D341Med (cell line): Measurements from ENCODE around the gene TRIM6.
A peak's percentile ranks its signal among the peaks of the same experiment; 100 is the strongest.
"Not testable (repeated sequence)": the region's sequence is repeated elsewhere in the genome, so short reads cannot be mapped to it uniquely, and the experiment has no call there.

Source experiments
- DNase-seq: peaks from one replicate; pipeline ENCODE4 v3.0.0; 2012; ENCODE audit warnings: low spot score

TRIM6 gene

GRCh38 chr11:5596607-5597201 lies at the start of gene TRIM6:
TSS of gene TRIM6 (plus strand) at chr11:5596637. CDS start at chr11:5596898, 261 bp downstream.
- DNase-seq, result no peak

- no peak for DNase-seq
Observed at GRCh38 chr11:5547982-5548381, 48.5 kb upstream of the TRIM6 start.

- no peak for DNase-seq
Observed at GRCh38 chr11:5548440-5548839, 48.0 kb upstream of the TRIM6 start, which contains the start of gene OR52H1. TSS of gene OR52H1 (minus strand) at chr11:5548540. CDS start at chr11:5545505, 3,035 bp downstream.

GRCh38 chr11:5550440-5551095 lies 45.9 kb upstream of the TRIM6 start:
- no peak for DNase-seq

GRCh38 chr11:5553343-5553742 lies 43.1 kb upstream of the TRIM6 start:
- no peak for DNase-seq

GRCh38 chr11:5556596-5557188 lies 39.7 kb upstream of the TRIM6 start:
- no peak for DNase-seq

- DNase-seq, result no peak
Observed at GRCh38 chr11:5557751-5558150, 38.7 kb upstream of the TRIM6 start.

GRCh38 chr11:5564259-5565019 lies 32.0 kb upstream of the TRIM6 start:
- no peak for DNase-seq

GRCh38 chr11:5574654-5575053 lies 21.8 kb upstream of the TRIM6 start:
- no peak for DNase-seq

- DNase-seq, result no peak
Observed at GRCh38 chr11:5575152-5575551, 21.3 kb upstream of the TRIM6 start.

GRCh38 chr11:5577101-5577500 lies 19.3 kb upstream of the TRIM6 start:
- DNase-seq, result no peak

- no peak for DNase-seq
Observed at GRCh38 chr11:5580577-5580976, 15.9 kb upstream of the TRIM6 start, which contains the start of gene OR52B6. TSS of gene OR52B6 (plus strand) at chr11:5580877. CDS start at chr11:5580877, 0 bp downstream.

- no peak for DNase-seq
Observed at GRCh38 chr11:5581014-5581413, 15.4 kb upstream of the TRIM6 start.

- not testable (repeated sequence) for DNase-seq
Observed at GRCh38 chr11:5584458-5584857, 12.0 kb upstream of the TRIM6 start.

- DNase-seq, result not testable (repeated sequence)
Observed at GRCh38 chr11:5589906-5590305, 6.5 kb upstream of the TRIM6 start.

GRCh38 chr11:5591613-5592012 lies 4.8 kb upstream of the TRIM6 start:
- no peak for DNase-seq

GRCh38 chr11:5592615-5593014 lies 3.8 kb upstream of the TRIM6 start:
- DNase-seq, result no peak

- DNase-seq, result no peak
Observed at GRCh38 chr11:5593146-5593545, 3.3 kb upstream of the TRIM6 start.

- no peak for DNase-seq
Observed at GRCh38 chr11:5597953-5598352, 1.5 kb downstream of the TRIM6 start.

- DNase-seq, result peak; percentile 40
Observed at GRCh38 chr11:5600374-5600851, 4.0 kb downstream of the TRIM6 start.

- DNase-seq, result not testable (repeated sequence)
Observed at GRCh38 chr11:5602791-5603190, 6.4 kb downstream of the TRIM6 start.

GRCh38 chr11:5603326-5603725 lies 6.9 kb downstream of the TRIM6 start:
- DNase-seq, result no peak
